Hypothalamus (tissue), 51 donors: ENCODE results near the gene RYR3.
"Not testable (repeated sequence)": the region's sequence is repeated elsewhere in the genome, so short reads cannot be mapped to it uniquely, and the experiment has no call there.

Experiments used
- DNase-seq, 51 donors: peaks; one replicate each; lab custom pipeline; 2025; lab: John Stamatoyannopoulos, UW

Gene RYR3

GRCh38 chr15:33561407-33561806 is 250.6 kb downstream of the RYR3 start:
- DNase-seq = no peak

DNA sequence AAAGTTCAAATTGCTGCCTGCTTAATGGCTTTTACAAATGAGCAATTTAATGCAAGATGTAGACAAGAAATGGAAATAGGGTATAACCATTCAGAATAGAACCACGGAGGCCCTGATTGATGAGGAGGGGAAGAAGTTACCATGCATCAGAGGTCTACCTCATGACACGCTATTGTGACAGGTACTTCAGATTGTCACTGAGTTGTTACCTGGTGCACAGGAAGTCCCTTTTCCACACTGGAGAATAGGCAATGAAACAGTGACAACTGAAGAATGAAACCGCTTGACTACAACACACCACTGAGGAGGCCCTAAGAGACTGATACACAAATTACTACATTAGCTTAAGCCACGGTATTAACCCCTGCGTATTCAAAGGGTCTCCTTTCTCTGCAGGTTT is 251.2 kb downstream of the RYR3 start:
- no peak for DNase-seq

DNA sequence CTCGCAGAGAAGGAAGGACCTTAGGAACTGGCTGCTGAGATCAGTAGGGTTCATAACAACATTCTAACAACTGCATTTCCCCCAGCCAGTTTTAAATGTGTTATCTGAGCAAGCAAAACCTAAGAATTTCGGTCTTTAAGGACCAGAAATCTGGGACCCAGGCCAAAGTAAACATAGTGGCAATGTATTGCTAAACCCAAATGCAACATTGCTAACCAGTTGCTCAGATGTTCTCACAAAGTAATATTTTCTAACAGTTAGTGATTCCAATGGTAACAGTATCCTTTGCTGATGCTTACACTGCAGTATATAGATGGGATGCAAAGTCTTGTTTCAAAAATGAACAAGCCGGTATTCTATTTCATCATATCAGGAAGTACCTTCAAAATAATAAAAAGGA is 254.3 kb downstream of the RYR3 start:
- no peak for DNase-seq

DNA sequence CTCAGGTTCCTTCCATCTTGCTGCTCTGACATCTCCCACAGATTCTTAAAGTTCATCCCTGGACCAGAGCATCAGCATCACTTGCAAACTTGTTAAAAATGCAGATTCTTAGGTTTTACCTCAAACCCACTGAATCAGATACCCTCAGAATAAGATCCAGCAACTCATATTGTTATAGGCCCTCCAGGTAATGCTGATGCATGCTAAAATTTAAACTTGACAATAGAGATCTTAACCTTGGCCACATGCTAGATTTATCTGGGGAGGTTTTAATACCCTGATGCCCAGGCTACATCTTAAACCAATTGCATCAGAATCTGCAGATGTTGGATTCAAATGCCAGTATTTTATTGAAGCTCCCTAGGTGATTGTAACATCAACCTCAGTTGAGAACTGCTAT is 256.9 kb downstream of the RYR3 start:
- no peak for DNase-seq

DNA sequence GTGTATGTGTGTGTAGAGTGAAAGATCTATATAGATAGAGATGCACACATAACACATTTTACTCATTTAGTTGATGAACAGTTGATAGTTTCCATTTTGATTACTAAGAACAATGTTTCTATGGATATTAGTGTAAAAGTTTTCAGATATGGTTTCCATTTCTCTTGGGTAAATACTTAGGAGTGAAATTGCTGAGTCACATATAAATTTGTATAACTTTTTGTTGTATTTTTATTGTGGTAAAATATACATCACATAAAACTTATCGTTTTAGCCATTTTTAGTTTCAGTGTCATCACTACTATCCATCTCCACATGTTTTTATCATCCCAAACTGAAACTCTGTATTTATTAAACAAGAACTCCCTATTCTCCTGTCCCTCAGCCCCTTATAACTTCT is 258.3 kb downstream of the RYR3 start:
- no peak for DNase-seq

GRCh38 chr15:33577911-33578310 is 267.1 kb downstream of the RYR3 start:
- DNase-seq = not testable (repeated sequence)

DNA sequence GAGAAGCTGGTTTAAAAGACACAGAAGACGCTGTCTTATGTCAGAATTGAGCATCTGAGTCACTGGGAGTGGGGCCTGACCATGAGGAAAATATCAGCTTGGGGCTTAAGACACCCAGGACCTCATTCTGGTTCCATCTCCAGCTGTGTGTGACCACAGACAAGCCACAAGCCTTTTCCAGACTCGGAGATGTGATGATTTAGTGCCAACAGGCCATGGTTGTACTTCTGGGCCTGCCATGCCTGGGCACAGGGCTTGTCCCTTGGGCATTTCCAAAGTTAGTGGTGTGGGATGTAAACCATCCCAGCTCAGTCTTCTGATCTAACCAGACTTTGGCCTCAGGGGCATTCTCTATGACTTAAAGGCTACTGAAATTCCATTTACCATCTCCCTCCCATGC is 269.8 kb downstream of the RYR3 start:
- no peak for DNase-seq

GRCh38 chr15:33581032-33581431 is 270.3 kb downstream of the RYR3 start:
- peak in 14 of 51 donors; percentile 0 to 53 (median 5) for DNase-seq

GRCh38 chr15:33584797-33585196 is 274.0 kb downstream of the RYR3 start:
- DNase-seq = peak in 1 of 51 donors; percentile 4

DNA sequence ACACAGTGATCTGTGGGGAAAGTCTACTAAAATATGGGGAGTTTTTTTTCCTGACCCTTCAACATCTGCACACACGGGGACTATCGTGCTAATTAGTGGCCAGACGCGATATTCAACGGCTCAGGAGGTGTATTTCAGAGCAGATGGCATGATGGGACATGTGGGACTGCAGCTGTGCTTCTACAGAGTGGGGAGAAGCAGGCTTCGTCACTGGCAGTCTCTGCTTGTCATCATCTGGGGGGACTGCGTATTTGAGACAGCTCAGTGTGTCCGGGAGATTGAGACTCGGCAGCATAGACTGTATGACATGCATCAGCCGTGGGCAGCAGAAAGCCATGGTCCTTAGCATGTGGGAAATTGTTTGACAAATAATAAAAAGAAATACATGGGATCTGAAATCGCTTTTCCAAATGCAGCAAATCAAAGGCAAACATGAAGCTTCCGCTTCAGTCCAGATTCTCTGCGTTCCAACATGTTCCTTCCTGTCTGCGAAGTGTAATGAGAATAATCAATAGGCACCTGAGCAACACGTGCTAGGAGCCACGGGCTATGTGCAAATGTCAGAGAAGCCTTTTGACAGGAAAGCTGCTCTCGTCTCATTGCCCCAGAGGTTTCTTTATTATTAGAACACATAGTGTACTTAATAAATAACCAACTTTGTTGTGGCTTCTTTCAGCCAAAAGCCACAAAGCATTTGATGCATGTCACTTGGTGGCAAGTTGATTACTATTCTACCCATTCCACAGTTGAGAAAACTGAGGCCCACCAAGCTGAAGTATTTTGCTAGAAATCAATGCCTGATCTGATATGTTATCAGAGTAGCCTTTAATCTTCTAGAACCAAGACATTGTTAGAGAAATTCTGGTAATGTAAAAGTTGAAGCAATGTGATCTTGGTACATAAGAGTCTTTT is 276.3 kb downstream of the RYR3 start:
- no peak for DNase-seq

DNA sequence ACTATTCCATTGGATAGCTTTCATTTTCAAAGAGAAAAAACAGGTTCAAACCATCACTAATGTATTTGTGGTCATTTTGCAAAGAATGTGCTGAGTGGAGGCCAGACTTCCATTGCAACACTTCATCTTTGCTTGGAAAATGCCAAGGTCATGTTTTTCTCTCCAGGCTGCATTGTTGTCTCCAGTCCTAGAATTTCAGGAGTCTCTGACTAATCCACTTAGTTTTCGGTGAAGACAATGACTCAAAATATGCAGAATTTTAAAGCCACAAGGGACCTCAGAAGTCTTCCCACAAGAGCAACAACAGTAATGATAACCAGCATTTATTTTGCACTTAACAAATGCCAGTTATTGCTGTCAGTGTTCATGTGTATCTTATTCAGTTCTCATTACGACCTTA is 277.0 kb downstream of the RYR3 start:
- DNase-seq = no peak

DNA sequence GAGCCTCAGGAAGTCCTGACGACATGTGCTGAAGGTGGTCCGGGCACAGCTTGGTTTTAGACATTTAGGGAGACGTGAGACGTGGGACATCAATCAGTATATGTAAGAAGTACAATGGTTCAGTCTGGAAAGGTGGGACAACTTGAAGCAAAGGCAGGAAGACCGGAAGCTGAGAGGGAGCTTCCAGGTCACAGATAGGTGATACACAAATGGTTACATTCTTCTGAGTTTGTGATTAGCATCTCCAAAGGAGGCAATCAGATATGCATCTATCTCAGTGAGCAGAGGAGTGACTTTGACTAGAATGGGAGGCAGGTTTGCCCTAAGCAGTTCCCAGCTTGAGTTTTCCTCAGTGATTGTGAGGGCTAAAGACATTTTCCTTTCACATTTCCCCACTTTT is 282.1 kb downstream of the RYR3 start:
- DNase-seq = no peak

- not testable (repeated sequence) for DNase-seq
Observed at GRCh38 chr15:33598382-33598781, 287.6 kb downstream of the RYR3 start.

DNA sequence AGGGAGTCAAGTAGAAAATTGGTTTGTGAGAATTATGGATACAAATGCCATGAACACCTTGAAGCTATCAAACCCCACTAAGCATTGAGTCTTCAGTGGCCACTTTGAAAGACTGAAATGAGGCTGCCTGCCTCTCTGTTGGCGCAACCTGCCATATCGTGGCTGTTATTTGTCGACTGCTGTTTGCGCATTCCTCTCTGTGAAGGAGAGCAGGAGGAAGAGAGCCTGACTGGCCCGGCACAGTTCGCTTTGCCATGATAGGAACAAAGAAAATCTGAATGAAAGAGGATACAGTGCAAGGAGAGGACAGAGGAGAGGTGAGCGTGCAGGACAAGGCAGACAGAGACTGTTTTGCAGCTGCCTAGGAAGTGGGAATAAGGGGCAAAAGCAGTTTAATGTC is 289.4 kb downstream of the RYR3 start:
- DNase-seq = no peak

- no peak for DNase-seq
Observed at GRCh38 chr15:33601461-33601860, 290.7 kb downstream of the RYR3 start.

- DNase-seq = no peak
Observed at GRCh38 chr15:33608714-33609113, 297.9 kb downstream of the RYR3 start.

DNA sequence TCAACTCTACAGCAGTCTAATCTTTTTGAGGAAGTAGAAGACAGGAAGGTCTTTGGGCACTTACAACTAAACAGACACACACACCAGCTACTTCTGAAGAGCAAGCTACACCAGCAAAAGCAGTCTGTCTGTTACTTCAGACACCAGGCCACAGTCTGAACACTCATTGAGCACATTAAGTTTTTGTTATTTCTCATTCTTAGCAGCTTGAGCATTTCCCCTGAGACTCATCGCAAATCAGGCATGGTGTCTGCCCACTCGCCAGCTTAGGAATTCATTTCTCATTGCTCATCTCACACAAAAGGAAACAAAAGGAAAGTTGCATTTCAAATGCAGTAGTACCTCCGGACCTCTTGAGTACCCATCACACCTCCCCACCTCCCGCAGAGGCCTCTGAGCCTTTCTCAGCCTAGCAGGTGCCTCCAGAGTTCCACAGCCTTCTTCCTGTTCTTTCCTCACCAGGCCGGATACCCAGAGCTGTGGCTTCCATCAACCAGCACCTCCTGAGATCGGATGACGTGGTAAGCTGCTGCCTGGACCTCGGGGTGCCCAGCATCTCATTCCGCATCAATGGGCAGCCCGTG is 302.0 kb downstream of the RYR3 start:
- no peak for DNase-seq

GRCh38 chr15:33616475-33616874 is 305.7 kb downstream of the RYR3 start:
- DNase-seq = no peak

DNA sequence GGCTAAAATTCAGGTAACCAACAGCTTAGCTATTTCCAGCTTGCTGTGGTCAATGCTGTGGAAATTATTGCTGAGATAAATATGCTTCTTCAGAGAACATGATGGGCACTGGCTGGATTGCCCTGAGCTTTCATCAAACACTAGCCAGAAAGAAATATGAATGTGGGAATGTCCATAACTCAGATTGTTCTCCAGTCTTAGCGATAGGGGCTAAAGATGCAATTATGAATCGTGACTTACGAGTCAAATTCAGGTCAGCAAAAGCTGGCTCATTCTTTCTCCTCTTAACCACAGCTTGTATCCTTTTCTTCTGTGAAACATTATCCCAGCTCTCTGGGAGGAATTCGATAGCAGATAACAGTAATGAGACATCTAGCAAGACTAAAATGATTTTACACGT is 307.6 kb downstream of the RYR3 start:
- no peak for DNase-seq

DNA sequence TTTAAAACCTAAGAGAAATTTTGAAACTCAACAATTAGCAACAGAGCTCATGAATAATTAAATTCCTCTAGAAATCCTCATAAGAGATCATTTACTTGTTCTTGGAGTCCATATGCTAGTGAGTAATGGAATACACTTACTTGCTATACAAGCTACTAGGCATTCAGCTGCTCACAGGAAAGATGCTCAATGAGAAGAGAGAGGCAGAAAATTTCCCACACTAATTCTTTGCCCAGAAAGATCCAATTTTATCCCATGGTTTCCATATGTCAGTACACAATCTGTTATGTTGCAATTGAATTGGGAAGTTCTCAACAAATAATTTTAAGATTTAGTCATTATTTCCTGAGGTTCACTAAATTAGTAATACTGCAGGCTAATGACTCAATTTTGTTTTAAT is 310.4 kb downstream of the RYR3 start:
- DNase-seq = no peak

DNA sequence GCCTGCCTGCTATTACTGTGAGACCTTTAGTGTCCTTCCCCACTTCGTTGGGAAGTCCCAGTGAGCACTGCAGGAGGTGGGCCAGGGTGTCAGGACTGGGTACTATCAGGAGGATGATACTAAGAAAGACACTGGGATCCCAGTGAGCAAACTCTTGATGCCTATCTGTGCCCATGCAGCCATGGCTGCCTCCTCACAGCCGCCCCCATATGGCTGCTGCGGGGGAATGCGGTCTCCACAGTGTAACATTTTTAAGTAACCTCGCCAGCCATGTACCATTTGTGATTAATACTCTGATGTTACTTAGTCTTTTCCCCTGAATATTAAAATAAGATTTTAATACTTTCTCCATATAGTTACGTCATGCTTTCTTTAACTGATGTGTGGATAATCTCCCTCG is 312.2 kb downstream of the RYR3 start:
- DNase-seq = no peak

DNA sequence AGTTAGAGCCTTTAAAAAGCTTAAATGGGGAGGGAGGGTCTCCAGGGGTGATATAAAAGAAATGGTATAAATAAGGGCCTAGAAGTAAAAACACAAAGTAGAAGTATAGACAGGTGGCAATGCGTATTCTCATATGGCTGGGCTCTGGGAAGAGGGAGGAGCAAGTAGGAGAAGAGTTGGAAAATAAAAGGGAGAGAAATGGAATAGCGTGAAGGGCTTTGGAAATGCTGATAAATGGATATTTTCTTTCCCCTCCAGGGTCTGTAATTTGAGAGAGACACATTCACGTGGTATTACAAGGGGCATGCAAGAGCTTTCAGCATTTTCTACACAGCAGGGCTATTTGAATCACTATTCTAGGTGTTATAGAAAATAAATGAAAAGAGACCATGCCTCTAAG is 313.7 kb downstream of the RYR3 start:
- no peak for DNase-seq
